BE2C (cell line): Measurements from ENCODE around the gene HS2ST1.

ENCODE experiments used
- DNase-seq: peaks from one replicate; pipeline ENCODE4 v3.0.0-alpha.2; 2020
- H3K27me3 ChIP-seq: fragments of 250-450 bp; sonication (Bioruptor Pico); 2 replicates; pipeline ENCODE4 v1.5.1; 2020; ENCODE audit warnings: mild to moderate bottlenecking
- H3K36me3 ChIP-seq: fragments of 250-450 bp; sonication (Bioruptor Pico); 2 replicates; pipeline ENCODE4 v1.5.1; 2020; ENCODE audit warnings: mild to moderate bottlenecking
- H3K4me1 ChIP-seq: fragments of 250-450 bp; sonication (Bioruptor Pico); 2 replicates; pipeline ENCODE4 v1.5.1; 2020
- H3K4me3 ChIP-seq: 2 replicates; pipeline ENCODE4 v1.5.1; 2011; ENCODE audit warnings: low read depth, low read length
- H3K9me3 ChIP-seq: fragments of 250-450 bp; sonication (Bioruptor Pico); 2 replicates; pipeline ENCODE4 v1.5.1; 2020
- CTCF ChIP-seq: IDR thresholded peaks from 2 replicates; pipeline ENCODE4 v1.5.1; 2012; ENCODE audit warnings: mild to moderate bottlenecking, low read depth, low read length

Gene HS2ST1

GRCh38 chr1:87074001-87074795 is 159.8 kb downstream of the HS2ST1 start:
- Histone ChIP-seq H3K9me3 (no peaks in the 10 kb centered on the region), H3K4me1 (no peaks in the 10 kb centered on the region), H3K4me3 (no peak overlapping the region), H3K27me3 (no peaks in the 10 kb centered on the region), H3K36me3 (no peaks in the 10 kb centered on the region)
- DNase-seq, result no peak
- TF ChIP-seq CTCF, result no peak

- DNase-seq, result no peak
These were observed 163.7 kb downstream of the HS2ST1 start for GRCh38 chr1:87077959-87078639.

GRCh38 chr1:87084244-87084836 is 169.9 kb downstream of the HS2ST1 start:
- TF ChIP-seq CTCF, result no peak
- Histone ChIP-seq H3K27me3 (no peaks in the 10 kb centered on the region), H3K9me3 (no peaks in the 10 kb centered on the region), H3K36me3 (no peaks in the 10 kb centered on the region), H3K4me3 (no peak overlapping the region), H3K4me1 (no peaks in the 10 kb centered on the region)
- no peak for DNase-seq

More at GRCh38 chr1:87077959-87078639, 163.7 kb downstream of the HS2ST1 start:
- Histone ChIP-seq H3K4me1 (no peaks in the 10 kb centered on the region), H3K36me3 (no peaks in the 10 kb centered on the region), H3K9me3 (no peaks in the 10 kb centered on the region), H3K4me3 (no peak overlapping the region), H3K27me3 (no peaks in the 10 kb centered on the region)
- TF ChIP-seq CTCF, result no peak

GRCh38 chr1:87086120-87086519 is 171.7 kb downstream of the HS2ST1 start:
- no peak for DNase-seq

GRCh38 chr1:87089070-87089736 is 174.8 kb downstream of the HS2ST1 start:
- Histone ChIP-seq H3K27me3 (no peaks in the 10 kb centered on the region), H3K36me3 (no peaks in the 10 kb centered on the region), H3K4me1 (no peaks in the 10 kb centered on the region; the same call in none of the 2 replicates), H3K9me3 (no peaks in the 10 kb centered on the region), H3K4me3 (no peak overlapping the region)
- DNase-seq, result no peak
- no peak for TF ChIP-seq CTCF

More at GRCh38 chr1:87086120-87086519, 171.7 kb downstream of the HS2ST1 start:
- Histone ChIP-seq H3K4me1 (no peaks in the 10 kb centered on the region), H3K9me3 (no peaks in the 10 kb centered on the region), H3K36me3 (no peaks in the 10 kb centered on the region), H3K4me3 (no peak overlapping the region), H3K27me3 (no peaks in the 10 kb centered on the region)
- no peak for TF ChIP-seq CTCF
